ENCODE measurements around the gene SUGCT. TPM values are rescaled to one million over a fixed set of nuclear protein-coding genes. Genes with fewer than 3 reads are reported as not detected.

The SUGCT gene
- total RNA-seq, 1 experiment from 2014 or later, result 1.5 TPM

DNA sequence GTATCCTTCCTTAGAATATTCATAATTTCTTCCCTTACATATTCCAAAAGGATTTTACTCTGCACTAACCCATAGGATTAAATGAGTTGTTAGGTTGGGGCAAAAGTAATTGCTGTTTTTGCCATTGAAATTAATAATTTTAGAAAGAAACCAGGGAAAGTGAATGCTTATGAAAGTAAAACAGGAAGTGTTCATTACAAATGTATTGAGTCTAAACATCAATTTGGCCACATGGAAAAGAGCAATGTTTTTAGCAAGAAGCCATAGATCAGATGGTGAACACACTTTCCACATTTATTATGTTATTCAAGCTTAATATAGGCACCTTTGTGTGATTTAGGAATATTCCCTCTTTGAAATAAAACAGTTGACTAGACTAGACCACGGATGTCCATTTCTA, 102.9 kb downstream of the SUGCT start:
- no peak for DNase-seq (ENCODE audit: low spot score)
- no peaks in the 10 kb centered on the region for H3K36me3 ChIP-seq (ENCODE audit: insufficient read depth, low read length, poor library complexity, severe bottlenecking)
- POLR2A ChIA-PET (ENCODE audit: low non-redundant PET), result no interaction called here
- BruUV-seq (replicated peaks), result no TSS peak
- H3K4me1 ChIP-seq (ENCODE audit: insufficient read depth, low read length, poor library complexity, severe bottlenecking), result no peaks in the 10 kb centered on the region
- no peak overlapping the region for H3K27ac ChIP-seq (ENCODE audit: low read depth, low read length, poor library complexity, severe bottlenecking)
- no peaks in the 10 kb centered on the region for H3K27me3 ChIP-seq (replicated peaks; ENCODE audit: insufficient read depth, low read depth, low read length, poor library complexity)
- intact Hi-C loops (cut with micrococcal nuclease; ENCODE audit: unreplicated experiment), result no loop called here
- no peak for TF ChIP-seq EZH2 (IDR thresholded peaks at IDR 0.05; ENCODE audit: borderline replicate concordance, low read depth, low read length, poor library complexity, severe bottlenecking)
- TF ChIP-seq, protein P1, sequence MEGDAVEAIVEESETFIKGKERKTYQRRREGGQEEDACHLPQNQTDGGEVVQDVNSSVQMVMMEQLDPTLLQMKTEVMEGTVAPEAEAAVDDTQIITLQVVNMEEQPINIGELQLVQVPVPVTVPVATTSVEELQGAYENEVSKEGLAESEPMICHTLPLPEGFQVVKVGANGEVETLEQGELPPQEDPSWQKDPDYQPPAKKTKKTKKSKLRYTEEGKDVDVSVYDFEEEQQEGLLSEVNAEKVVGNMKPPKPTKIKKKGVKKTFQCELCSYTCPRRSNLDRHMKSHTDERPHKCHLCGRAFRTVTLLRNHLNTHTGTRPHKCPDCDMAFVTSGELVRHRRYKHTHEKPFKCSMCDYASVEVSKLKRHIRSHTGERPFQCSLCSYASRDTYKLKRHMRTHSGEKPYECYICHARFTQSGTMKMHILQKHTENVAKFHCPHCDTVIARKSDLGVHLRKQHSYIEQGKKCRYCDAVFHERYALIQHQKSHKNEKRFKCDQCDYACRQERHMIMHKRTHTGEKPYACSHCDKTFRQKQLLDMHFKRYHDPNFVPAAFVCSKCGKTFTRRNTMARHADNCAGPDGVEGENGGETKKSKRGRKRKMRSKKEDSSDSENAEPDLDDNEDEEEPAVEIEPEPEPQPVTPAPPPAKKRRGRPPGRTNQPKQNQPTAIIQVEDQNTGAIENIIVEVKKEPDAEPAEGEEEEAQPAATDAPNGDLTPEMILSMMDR (conservative IDR thresholded peaks at IDR 0.05; ENCODE audit: low read depth, low read length), result no peak
- H3K4me3 ChIP-seq (ENCODE audit: low read depth, low read length, poor library complexity, severe bottlenecking), result no peak overlapping the region
- H3K9me3 ChIP-seq (ENCODE audit: low read depth, low read length, poor library complexity, severe bottlenecking), result no peaks in the 10 kb centered on the region
- CTCF ChIA-PET, result no interaction called here

- Histone ChIP-seq H3K9me3 (ENCODE audit: low read depth, low read length, poor library complexity, severe bottlenecking) (no peaks in the 10 kb centered on the region), H3K27ac (ENCODE audit: low read depth, low read length, poor library complexity, severe bottlenecking) (no peak overlapping the region), H3K4me3 (ENCODE audit: low read depth, low read length, poor library complexity, severe bottlenecking) (no peak overlapping the region), H3K27me3 (replicated peaks; ENCODE audit: insufficient read depth, low read depth, low read length, poor library complexity) (no peaks in the 10 kb centered on the region), H3K4me1 (ENCODE audit: insufficient read depth, low read length, poor library complexity, severe bottlenecking) (no peaks in the 10 kb centered on the region), H3K36me3 (ENCODE audit: insufficient read depth, low read length, poor library complexity, severe bottlenecking) (no peaks in the 10 kb centered on the region)
- ChIA-PET CTCF (no interaction called here), POLR2A (ENCODE audit: low non-redundant PET) (no interaction called here)
- no TSS peak for BruUV-seq (replicated peaks)
- intact Hi-C loops (cut with micrococcal nuclease; ENCODE audit: unreplicated experiment), result no loop called here
- no peak for TF ChIP-seq EZH2 (IDR thresholded peaks at IDR 0.05; ENCODE audit: borderline replicate concordance, low read depth, low read length, poor library complexity, severe bottlenecking)
- TF ChIP-seq, protein P1 (conservative IDR thresholded peaks at IDR 0.05; ENCODE audit: low read depth, low read length), result no peak
- DNase-seq (ENCODE audit: low spot score), result no peak
These were observed 105.0 kb downstream of the SUGCT start for GRCh38 chr7:40239755-40240303.

- POLR2A ChIA-PET (ENCODE audit: low non-redundant PET), result no interaction called here
- BruUV-seq (replicated peaks), result no TSS peak
These were observed 108.3 kb downstream of the SUGCT start for GRCh38 chr7:40243076-40243475.

More at GRCh38 chr7:40243076-40243475, 108.3 kb downstream of the SUGCT start:
- DNase-seq (ENCODE audit: low spot score), result no peak
- intact Hi-C loops (cut with micrococcal nuclease; ENCODE audit: unreplicated experiment), result no loop called here
- no peaks in the 10 kb centered on the region for H3K4me1 ChIP-seq (ENCODE audit: insufficient read depth, low read length, poor library complexity, severe bottlenecking)
- no peaks in the 10 kb centered on the region for H3K27me3 ChIP-seq (replicated peaks; ENCODE audit: insufficient read depth, low read depth, low read length, poor library complexity)
- H3K4me3 ChIP-seq (ENCODE audit: low read depth, low read length, poor library complexity, severe bottlenecking), result no peak overlapping the region
- TF ChIP-seq EZH2 (IDR thresholded peaks at IDR 0.05; ENCODE audit: borderline replicate concordance, low read depth, low read length, poor library complexity, severe bottlenecking), result no peak
- TF ChIP-seq, protein P1 (conservative IDR thresholded peaks at IDR 0.05; ENCODE audit: low read depth, low read length), result no peak
- CTCF ChIA-PET, result no interaction called here
- H3K27ac ChIP-seq (ENCODE audit: low read depth, low read length, poor library complexity, severe bottlenecking), result no peak overlapping the region
- H3K9me3 ChIP-seq (ENCODE audit: low read depth, low read length, poor library complexity, severe bottlenecking), result no peaks in the 10 kb centered on the region
- no peaks in the 10 kb centered on the region for H3K36me3 ChIP-seq (ENCODE audit: insufficient read depth, low read length, poor library complexity, severe bottlenecking)

Data from A673 (cell line).